Measurements from ENCODE around the gene C17orf114. TPM values are rescaled to one million over a fixed set of nuclear protein-coding genes. Genes with fewer than 3 reads are reported as not detected.

Gene C17orf114

Other genes starting within 250 kb of the C17orf114 start
- gene MYBBP1A, start 246.9 kb downstream of the C17orf114 start, polyA plus RNA-seq (ENCODE audit: insufficient read depth in 1 of 5, insufficient read length in 5 of 5, low replicate concordance in 1 of 5) = 10 to 100 TPM; 29.0 to 51.0 (median 35.3) TPM
- gene GGT6, start 241.8 kb downstream of the C17orf114 start, polyA plus RNA-seq (ENCODE audit: insufficient read depth in 1 of 5, insufficient read length in 5 of 5, low replicate concordance in 1 of 5) = 1 to 10 TPM; 3.9 to 9.8 (median 6.1) TPM
- 10 to 100 TPM; 17.2 to 32.0 (median 22.6) TPM for gene SMTNL2, start 217.8 kb downstream of the C17orf114 start, polyA plus RNA-seq (ENCODE audit: insufficient read depth in 1 of 5, insufficient read length in 5 of 5, low replicate concordance in 1 of 5)
- 1 to 10 TPM; 2.9 to 5.0 (median 3.4) TPM for gene ALOX15, start 160.7 kb downstream of the C17orf114 start, polyA plus RNA-seq (ENCODE audit: insufficient read depth in 1 of 5, insufficient read length in 5 of 5, low replicate concordance in 1 of 5)
- 10 to 100 TPM; 32.8 to 56.6 (median 47.0) TPM for gene PELP1, start 98.2 kb downstream of the C17orf114 start, polyA plus RNA-seq (ENCODE audit: insufficient read depth in 1 of 5, insufficient read length in 5 of 5, low replicate concordance in 1 of 5)
- gene ARRB2, start 91.7 kb downstream of the C17orf114 start, polyA plus RNA-seq (ENCODE audit: insufficient read depth in 1 of 5, insufficient read length in 5 of 5, low replicate concordance in 1 of 5) = 10 to 100 TPM; 39.2 to 56.5 (median 44.9) TPM
- 10 to 100 TPM; 21.2 to 25.9 (median 24.0) TPM for gene MED11, start 70.9 kb downstream of the C17orf114 start, polyA plus RNA-seq (ENCODE audit: insufficient read depth in 1 of 5, insufficient read length in 5 of 5, low replicate concordance in 1 of 5)
- under 1 TPM; 0.34 to 0.87 (median 0.65) TPM for gene ZMYND15, start 62.5 kb downstream of the C17orf114 start, polyA plus RNA-seq (ENCODE audit: insufficient read depth in 1 of 5, insufficient read length in 5 of 5, low replicate concordance in 1 of 5)
- gene CXCL16, start 62.4 kb downstream of the C17orf114 start, polyA plus RNA-seq (ENCODE audit: insufficient read depth in 1 of 5, insufficient read length in 5 of 5, low replicate concordance in 1 of 5) = 10 to 100 TPM; 12.1 to 24.4 (median 16.9) TPM
- gene TM4SF5, start 30.4 kb downstream of the C17orf114 start, polyA plus RNA-seq (ENCODE audit: insufficient read depth in 1 of 5, insufficient read length in 5 of 5, low replicate concordance in 1 of 5) = not detected
- under 1 TPM in 4 of 5 donors, not detected in 1; 0.16 to 0.97 (median 0.35) TPM for gene VMO1, start 16.0 kb downstream of the C17orf114 start, polyA plus RNA-seq (ENCODE audit: insufficient read depth in 1 of 5, insufficient read length in 5 of 5, low replicate concordance in 1 of 5)
- gene GLTPD2, start 13.4 kb downstream of the C17orf114 start, polyA plus RNA-seq (ENCODE audit: insufficient read depth in 1 of 5, insufficient read length in 5 of 5, low replicate concordance in 1 of 5) = 1 to 10 TPM in 3 of 5 donors, under 1 TPM in 2; 0.64 to 1.7 (median 1.0) TPM
- 100 to 1,000 TPM in 3 of 5 donors, 10 to 100 TPM in 2; 97.5 to 118 (median 100) TPM for gene PSMB6, start 6.2 kb downstream of the C17orf114 start, polyA plus RNA-seq (ENCODE audit: insufficient read depth in 1 of 5, insufficient read length in 5 of 5, low replicate concordance in 1 of 5)
- gene PLD2, start 4.8 kb upstream of the C17orf114 start, polyA plus RNA-seq (ENCODE audit: insufficient read depth in 1 of 5, insufficient read length in 5 of 5, low replicate concordance in 1 of 5) = 10 to 100 TPM; 47.9 to 65.0 (median 60.6) TPM
- 10 to 100 TPM; 47.4 to 64.5 (median 57.3) TPM for gene MINK1, start 31.0 kb upstream of the C17orf114 start, polyA plus RNA-seq (ENCODE audit: insufficient read depth in 1 of 5, insufficient read length in 5 of 5, low replicate concordance in 1 of 5)
- gene C17orf107, start 97.2 kb upstream of the C17orf114 start, polyA plus RNA-seq (ENCODE audit: insufficient read depth in 1 of 5, insufficient read length in 5 of 5, low replicate concordance in 1 of 5) = 1 to 10 TPM in 2 of 5 donors, under 1 TPM in 3; 0.52 to 1.8 (median 0.85) TPM
- gene CHRNE, start 100.8 kb upstream of the C17orf114 start, polyA plus RNA-seq (ENCODE audit: insufficient read depth in 1 of 5, insufficient read length in 5 of 5, low replicate concordance in 1 of 5) = 1 to 10 TPM in 2 of 5 donors, under 1 TPM in 3; 0.59 to 1.2 (median 0.94) TPM
- gene GP1BA, start 129.9 kb upstream of the C17orf114 start, polyA plus RNA-seq (ENCODE audit: insufficient read depth in 1 of 5, insufficient read length in 5 of 5, low replicate concordance in 1 of 5) = 1 to 10 TPM; 2.4 to 3.5 (median 2.9) TPM
- gene SLC25A11, start 137.7 kb upstream of the C17orf114 start, polyA plus RNA-seq (ENCODE audit: insufficient read depth in 1 of 5, insufficient read length in 5 of 5, low replicate concordance in 1 of 5) = 10 to 100 TPM; 40.1 to 62.0 (median 46.2) TPM
- gene RNF167, start 137.9 kb upstream of the C17orf114 start, polyA plus RNA-seq (ENCODE audit: insufficient read depth in 1 of 5, insufficient read length in 5 of 5, low replicate concordance in 1 of 5) = 100 to 1,000 TPM; 105 to 134 (median 122) TPM
- gene PFN1, start 146.2 kb upstream of the C17orf114 start, polyA plus RNA-seq (ENCODE audit: insufficient read depth in 1 of 5, insufficient read length in 5 of 5, low replicate concordance in 1 of 5) = 100 to 1,000 TPM; 315 to 670 (median 399) TPM
- 100 to 1,000 TPM in 1 of 5 donors, 10 to 100 TPM in 4; 12.8 to 101 (median 15.4) TPM for gene ENO3, start 148.8 kb upstream of the C17orf114 start, polyA plus RNA-seq (ENCODE audit: insufficient read depth in 1 of 5, insufficient read length in 5 of 5, low replicate concordance in 1 of 5)
- gene SPAG7, start 165.5 kb upstream of the C17orf114 start, polyA plus RNA-seq (ENCODE audit: insufficient read depth in 1 of 5, insufficient read length in 5 of 5, low replicate concordance in 1 of 5) = 10 to 100 TPM; 73.1 to 88.6 (median 76.3) TPM
- gene CAMTA2, start 185.3 kb upstream of the C17orf114 start, polyA plus RNA-seq (ENCODE audit: insufficient read depth in 1 of 5, insufficient read length in 5 of 5, low replicate concordance in 1 of 5) = 10 to 100 TPM; 25.4 to 40.9 (median 32.4) TPM
- gene INCA1, start 195.2 kb upstream of the C17orf114 start, polyA plus RNA-seq (ENCODE audit: insufficient read depth in 1 of 5, insufficient read length in 5 of 5, low replicate concordance in 1 of 5) = 10 to 100 TPM in 2 of 5 donors, 1 to 10 TPM in 3; 7.1 to 10.9 (median 9.5) TPM
- gene KIF1C, start 195.6 kb upstream of the C17orf114 start, polyA plus RNA-seq (ENCODE audit: insufficient read depth in 1 of 5, insufficient read length in 5 of 5, low replicate concordance in 1 of 5) = 10 to 100 TPM; 51.1 to 80.4 (median 58.0) TPM
- under 1 TPM; 0.17 to 0.27 (median 0.19) TPM for gene SLC52A1, start 233.1 kb upstream of the C17orf114 start, polyA plus RNA-seq (ENCODE audit: insufficient read depth in 1 of 5, insufficient read length in 5 of 5, low replicate concordance in 1 of 5)

Measured in right lung (tissue), 5 donors.